ENCODE data around the gene BCAS4. TPM values are rescaled to one million over a fixed set of nuclear protein-coding genes. Genes with fewer than 3 reads are reported as not detected.

BCAS4 gene
- 15.7 and 24.0 TPM in 2 replicates for total RNA-seq

GRCh38 chr20:50794846-50795634 lies at the start of gene BCAS4:
Gene BCAS4, plus strand, starts transcription at chr20:50795061. Its CDS starts 23 bp downstream, at chr20:50795084.
- DNase-seq (ENCODE audit: low read depth) = no peak
- TF ChIP-seq CTCF (conservative IDR thresholded peaks at IDR 0.05; ENCODE audit: low read depth, low read length) = peak; percentile 55
- H3K4me3 ChIP-seq (ENCODE audit: low read depth, low read length) = peak within 1 kb of the TSS; percentile 91

GRCh38 chr20:50745634-50746137 lies 49.2 kb upstream of the BCAS4 start:
- no peak overlapping the region for H3K4me3 ChIP-seq (ENCODE audit: low read depth, low read length)
- DNase-seq (ENCODE audit: low read depth) = no peak
- no peak for TF ChIP-seq CTCF (conservative IDR thresholded peaks at IDR 0.05; ENCODE audit: low read depth, low read length)

GRCh38 chr20:50746138-50746940 lies 48.5 kb upstream of the BCAS4 start:
- no peak for DNase-seq (ENCODE audit: low read depth)
- no peak for TF ChIP-seq CTCF (conservative IDR thresholded peaks at IDR 0.05; ENCODE audit: low read depth, low read length)
- no peak overlapping the region for H3K4me3 ChIP-seq (ENCODE audit: low read depth, low read length)

GRCh38 chr20:50747275-50747674 lies 47.6 kb upstream of the BCAS4 start:
- TF ChIP-seq CTCF (conservative IDR thresholded peaks at IDR 0.05; ENCODE audit: low read depth, low read length) = no peak
- no peak overlapping the region for H3K4me3 ChIP-seq (ENCODE audit: low read depth, low read length)
- no peak for DNase-seq (ENCODE audit: low read depth)

- no peak overlapping the region for H3K4me3 ChIP-seq (ENCODE audit: low read depth, low read length)
- TF ChIP-seq CTCF (conservative IDR thresholded peaks at IDR 0.05; ENCODE audit: low read depth, low read length) = no peak
These were observed 44.7 kb upstream of the BCAS4 start for GRCh38 chr20:50750145-50750671.

GRCh38 chr20:50753152-50753551 lies 41.7 kb upstream of the BCAS4 start:
- TF ChIP-seq CTCF (conservative IDR thresholded peaks at IDR 0.05; ENCODE audit: low read depth, low read length) = no peak
- DNase-seq (ENCODE audit: low read depth) = no peak
- no peak overlapping the region for H3K4me3 ChIP-seq (ENCODE audit: low read depth, low read length)

More at GRCh38 chr20:50750145-50750671, 44.7 kb upstream of the BCAS4 start:
- no peak for DNase-seq (ENCODE audit: low read depth)

Measured in epithelial cell of proximal tubule (primary cell).